GM21447 (cell line): ENCODE results near the gene INPP5A.
"Not testable (repeated sequence)": the region's sequence is repeated elsewhere in the genome, so short reads cannot be mapped to it uniquely, and the experiment has no call there.

Experiments
- ATAC-seq: cut with Tn5 transposase; IDR thresholded peaks from one replicate; pipeline ENCODE4 v1.9.1; 2021; ENCODE audit not compliant: unreplicated experiment

Gene INPP5A

GRCh38 chr10:132808383-132809231 lies 271.0 kb downstream of the INPP5A start:
- no peak for ATAC-seq

DNA sequence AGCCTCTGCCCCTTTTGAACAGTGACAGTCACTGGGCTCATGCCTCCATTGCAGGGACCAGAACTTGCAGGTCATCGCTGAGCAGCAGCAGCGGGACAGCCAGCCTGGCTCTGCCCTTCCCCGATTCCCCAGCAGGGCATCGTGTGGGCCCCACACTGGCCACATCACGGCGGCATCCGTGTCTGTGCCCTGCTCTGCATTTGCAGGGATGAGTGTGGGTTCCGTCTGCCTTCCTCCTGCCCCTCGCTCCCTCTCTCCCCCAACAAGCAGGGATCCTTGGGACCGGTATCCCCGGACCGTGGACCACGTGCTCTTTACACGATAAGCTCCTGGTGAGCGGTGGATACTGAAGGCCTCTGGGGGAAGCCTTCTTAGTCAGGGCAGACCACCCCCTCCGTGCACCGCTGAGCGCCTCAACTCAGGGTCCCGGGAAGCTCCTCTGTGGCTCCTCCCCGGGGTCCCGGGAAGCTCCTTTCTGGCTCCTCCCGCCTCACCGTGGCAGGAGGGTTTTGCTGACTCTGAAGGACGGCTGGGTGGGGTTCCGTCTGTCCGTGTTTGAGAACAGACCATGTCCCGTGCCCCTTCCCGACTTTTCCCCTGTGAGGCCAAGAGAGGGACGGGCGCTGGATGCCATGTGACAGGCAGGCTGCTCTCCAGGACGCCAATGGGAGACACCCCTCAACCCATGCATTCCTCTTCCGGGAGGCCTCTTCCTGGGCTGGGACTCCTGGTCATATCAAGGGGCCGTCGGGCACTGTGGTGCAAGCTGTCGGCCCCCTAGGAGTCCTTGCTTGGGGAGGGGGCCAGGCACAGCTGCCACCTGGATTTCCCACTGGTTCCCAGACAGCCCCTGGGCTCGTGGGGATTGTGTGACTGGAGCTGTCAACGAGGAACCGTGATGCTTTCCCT lies 271.9 kb downstream of the INPP5A start:
- no peak for ATAC-seq

DNA sequence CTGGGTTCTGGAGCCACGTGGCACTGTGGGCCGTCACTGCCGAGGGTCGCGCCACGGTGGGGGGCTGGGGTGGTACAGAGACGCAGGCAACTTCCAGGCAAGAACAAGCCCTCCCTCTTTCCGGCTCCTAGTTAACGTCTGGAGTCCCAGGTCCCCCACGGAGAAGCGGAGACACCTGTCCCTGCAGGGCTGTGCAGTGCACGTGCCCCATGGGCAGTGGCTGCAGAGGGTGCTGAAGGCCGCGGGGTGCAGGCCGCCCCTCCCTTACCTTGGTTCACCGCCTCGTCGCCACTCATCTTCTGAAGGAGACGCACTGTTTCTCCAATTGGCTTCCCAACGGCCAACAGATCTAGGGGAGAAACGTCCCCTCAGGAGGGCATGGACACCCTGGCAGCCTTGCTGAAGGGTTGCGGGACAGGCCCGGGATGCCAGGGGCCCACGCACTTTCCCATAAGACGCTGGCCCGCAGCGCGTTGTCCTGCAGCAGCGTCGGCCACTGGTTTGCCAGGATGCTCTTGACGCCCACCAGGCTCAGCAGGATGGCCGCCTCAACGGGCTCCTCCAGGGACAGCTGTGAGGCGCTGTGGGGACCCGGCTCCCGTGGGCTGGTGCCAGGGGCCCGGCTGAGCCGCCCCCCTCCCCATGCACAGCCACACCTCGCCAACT lies 272.7 kb downstream of the INPP5A start:
- ATAC-seq = no peak

GRCh38 chr10:132810807-132811700 lies 273.5 kb downstream of the INPP5A start:
- no peak for ATAC-seq

GRCh38 chr10:132811891-132812481 lies 274.4 kb downstream of the INPP5A start:
- no peak for ATAC-seq

- ATAC-seq = no peak
Observed at GRCh38 chr10:132812520-132812919, 274.9 kb downstream of the INPP5A start.

- no peak for ATAC-seq
Observed at GRCh38 chr10:132813001-132813401, 275.4 kb downstream of the INPP5A start.

DNA sequence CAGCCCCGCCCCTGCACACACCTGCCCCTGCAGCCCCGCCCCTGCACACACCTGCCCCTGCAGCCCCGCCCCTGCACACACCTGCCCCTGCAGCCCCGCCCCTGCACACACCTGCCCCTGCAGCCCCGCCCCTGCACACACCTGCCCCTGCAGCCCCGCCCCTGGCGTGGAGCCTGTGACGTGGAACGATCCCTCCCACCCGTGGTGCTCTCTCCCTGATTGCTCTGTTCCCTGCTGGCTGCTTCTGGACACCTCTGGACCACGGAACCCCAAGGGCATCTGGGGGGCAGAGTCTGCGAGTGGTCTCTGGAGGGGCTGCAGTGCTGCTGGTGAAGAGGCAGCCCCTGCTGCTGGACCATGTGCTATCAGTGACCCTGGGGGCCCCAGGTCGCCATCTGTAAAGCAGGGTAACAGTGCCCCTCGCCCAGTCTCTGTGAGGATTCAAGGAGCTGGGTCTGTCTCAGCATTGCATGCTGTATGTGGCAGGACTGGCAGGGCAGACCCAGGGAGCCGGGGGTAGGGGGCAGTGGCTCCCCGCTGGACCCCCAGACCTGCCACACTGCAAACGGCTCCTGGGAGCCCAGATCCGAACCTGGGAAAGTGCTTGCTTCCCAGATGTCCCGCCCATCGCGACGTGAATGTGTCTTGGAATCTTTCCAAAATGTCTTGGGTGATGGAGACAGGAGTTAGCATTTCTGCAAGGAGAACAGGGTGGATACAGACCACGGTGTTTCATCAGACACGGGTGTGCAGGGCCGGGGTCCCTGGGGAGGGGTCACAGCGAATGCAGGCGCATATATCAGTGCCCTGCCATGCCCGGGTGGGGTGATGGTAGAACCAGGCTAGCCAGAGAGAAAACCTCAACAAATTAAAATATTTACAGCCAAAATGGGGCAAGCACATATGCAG lies 276.2 kb downstream of the INPP5A start:
- ATAC-seq = no peak

GRCh38 chr10:132814469-132814856 lies 276.9 kb downstream of the INPP5A start:
- no peak for ATAC-seq

DNA sequence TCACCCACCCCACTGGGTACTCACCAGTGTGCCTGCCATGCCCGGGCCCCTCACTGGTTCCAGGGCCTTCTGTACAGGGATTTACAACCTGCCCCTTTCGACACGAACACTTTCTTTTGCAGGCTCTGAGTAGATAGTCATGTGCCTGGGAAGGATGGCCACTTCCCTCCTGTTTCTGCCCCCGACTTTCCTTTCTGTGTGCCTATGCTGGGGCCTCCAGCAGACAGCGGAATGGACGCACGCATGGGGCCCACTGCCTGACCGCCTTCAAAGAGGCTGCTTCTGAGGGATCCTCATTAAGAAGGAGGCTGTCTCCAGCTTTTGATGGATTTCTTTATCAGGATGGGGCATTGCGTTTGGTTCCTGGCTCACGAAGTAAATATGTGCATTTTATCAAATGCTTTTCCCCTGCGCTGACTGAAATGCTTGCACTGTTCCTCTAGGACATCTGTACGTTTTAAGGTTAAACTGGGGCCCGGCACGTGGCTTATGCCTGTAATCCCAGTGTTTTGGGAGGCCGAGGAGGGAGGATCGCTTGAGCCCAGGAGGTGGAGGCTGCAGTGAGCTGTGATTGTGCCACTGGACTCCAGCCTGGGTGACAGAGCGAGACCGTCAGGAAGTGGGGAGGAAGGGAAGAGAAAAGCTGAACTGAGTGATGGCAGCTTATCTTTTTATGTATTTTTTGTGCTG lies 277.7 kb downstream of the INPP5A start:
- no peak for ATAC-seq

GRCh38 chr10:132816718-132817117 lies 279.1 kb downstream of the INPP5A start:
- ATAC-seq = no peak

DNA sequence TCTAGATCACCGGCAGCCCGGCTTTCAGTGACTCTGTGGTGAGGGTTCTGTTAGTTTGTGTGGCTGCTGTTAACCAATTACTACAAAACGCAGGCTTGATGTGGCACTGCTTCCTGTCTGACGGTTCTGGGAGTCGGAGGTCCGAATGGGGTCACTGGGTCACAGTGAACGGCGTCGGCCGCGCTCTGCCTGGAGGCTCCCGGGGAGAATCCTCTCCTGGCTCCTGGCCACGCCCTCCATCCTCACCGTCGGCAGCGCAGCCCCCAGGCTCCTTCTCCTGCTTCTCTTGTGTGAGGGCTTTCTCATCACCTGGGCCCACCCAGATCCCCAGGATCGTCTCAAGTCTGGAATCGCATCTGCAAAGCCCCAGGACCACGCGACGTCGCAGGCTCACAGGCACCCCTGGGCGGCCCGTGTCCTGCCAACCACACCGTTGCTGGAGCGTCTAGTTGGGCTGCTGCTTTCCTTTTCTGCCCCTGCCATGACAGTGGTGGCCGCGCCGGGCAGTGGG lies 280.2 kb downstream of the INPP5A start:
- no peak for ATAC-seq

DNA sequence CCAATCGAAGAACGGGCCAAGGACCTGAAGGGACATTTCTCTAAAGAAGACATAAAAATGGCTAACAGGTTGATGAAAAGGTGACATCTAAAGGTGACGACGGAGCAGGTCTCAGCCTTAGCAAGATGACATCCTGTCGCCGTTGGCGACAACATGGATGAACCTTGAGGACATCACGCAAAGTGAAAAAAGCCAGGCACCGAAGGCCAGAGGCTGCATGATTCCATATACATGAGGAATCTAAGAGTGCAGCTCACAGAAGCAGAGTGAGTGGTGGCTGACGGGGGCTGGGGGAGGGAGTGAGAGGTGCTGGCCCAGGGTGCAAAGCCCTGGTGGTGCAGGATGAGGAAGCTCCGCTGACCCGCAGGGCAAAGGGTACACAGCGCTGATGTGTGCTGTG lies 282.5 kb downstream of the INPP5A start:
- ATAC-seq = no peak

GRCh38 chr10:132825783-132826523 lies 288.4 kb downstream of the INPP5A start:
- ATAC-seq = not testable (repeated sequence)

DNA sequence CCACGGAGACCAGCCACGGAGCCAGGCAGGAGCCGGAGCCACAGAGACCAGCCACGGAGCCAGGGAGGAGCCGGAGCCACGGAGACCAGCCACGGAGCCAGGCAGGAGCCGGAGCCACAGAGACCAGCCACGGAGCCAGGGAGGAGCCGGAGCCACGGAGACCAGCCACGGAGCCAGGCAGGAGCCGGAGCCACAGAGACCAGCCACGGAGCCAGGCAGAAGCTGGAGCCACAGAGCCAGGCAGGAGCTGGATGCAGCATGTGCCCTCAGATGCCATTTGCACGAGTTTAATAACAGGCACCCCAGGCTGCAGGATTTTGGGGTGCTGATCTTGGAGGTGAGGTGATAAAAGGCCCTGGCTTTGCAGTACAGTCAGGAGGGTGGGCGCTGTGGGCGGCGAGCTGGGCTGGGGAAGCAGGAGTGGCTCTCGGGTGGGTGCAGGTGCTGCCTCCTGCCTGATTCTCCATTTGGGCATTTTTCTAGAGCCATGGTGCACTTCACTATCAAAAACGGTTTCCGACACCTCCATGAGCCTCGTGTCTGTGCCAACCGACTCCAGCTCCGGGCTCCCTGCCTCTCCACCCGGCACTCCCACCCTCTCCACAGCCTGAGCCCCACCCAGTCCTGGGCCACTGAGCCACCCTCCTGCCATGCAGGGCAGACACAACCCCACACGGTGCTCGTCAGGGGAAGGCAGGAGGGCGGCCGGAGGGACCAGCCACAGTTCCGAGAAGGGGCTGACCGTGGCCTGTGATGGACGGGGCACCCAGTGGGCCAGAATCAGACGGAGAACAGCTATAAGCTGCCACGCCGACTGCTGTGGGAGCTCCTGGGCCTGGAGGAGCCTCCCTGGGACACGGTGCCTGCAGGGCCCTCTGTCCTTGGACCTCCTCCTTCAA lies 289.2 kb downstream of the INPP5A start:
- no peak for ATAC-seq

DNA sequence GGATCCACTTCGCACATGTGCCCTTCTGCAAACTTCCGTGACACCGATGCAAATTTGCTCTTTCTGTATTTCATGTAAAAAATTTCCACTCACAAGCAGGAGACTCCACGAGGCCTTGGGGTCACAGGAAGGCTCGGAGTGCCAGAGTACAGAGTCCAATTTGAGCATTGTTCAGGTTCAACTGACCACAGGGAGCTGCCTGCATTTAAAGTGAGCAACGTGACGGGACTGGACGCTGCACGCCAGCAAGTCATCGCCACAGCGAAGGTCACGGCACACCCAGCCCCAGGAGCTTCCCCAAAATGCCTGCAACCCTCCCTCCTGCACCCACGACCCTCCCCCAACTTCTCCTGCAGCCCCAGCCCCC lies 289.8 kb downstream of the INPP5A start:
- no peak for ATAC-seq
